ENCODE measurements around the gene SIN3A.
"Not testable (repeated sequence)": the region's sequence is repeated elsewhere in the genome, so short reads cannot be mapped to it uniquely, and the experiment has no call there.

SIN3A gene

GRCh38 chr15:75356517-75356916 lies 95.0 kb downstream of the SIN3A start:
- DNase-seq (ENCODE audit: low spot score) = no peak

- no peak for DNase-seq (ENCODE audit: low spot score)
These were observed 95.5 kb downstream of the SIN3A start for GRCh38 chr15:75356006-75356405.

DNA sequence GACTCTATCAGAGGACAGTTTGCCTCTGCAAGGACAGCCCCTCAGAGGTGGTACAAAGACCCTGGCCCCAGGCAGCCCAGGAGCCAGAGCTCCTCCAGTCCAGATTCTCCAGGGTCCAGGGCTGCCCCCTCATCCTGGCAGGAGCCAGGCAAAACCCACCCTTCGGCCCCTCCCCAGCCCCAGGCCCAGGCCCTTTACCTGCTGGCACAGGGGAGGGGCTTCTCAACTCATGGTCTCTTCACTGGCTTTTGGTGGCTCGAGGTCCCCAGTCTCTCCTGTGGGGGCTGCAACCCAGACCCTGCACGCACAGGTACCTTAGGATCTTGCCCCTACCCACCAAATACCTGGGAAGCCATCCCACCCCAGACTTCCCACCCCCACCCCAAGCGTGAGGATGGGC lies 96.1 kb downstream of the SIN3A start:
- DNase-seq (ENCODE audit: low spot score) = no peak

- DNase-seq (ENCODE audit: low spot score) = no peak
These were observed 97.0 kb downstream of the SIN3A start for GRCh38 chr15:75354454-75354853.

DNA sequence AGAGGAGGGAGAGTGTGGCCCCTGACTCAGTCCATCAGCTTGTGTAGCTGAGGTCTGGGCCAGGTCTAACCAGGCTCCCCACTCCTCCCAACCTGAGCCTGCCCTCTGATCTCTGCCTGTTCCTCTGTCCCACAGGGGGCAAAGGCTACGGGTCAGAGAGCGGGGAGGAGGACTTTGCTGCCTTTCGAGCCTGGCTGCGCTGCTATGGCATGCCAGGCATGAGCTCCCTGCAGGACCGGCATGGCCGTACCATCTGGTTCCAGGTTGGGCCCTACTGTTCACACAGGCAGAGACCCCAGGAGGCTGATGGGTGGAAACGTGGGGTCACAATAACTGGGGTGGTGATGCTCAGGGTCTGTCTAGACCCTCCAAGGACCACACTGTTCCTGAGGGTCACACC lies 97.9 kb downstream of the SIN3A start:
- no peak for DNase-seq (ENCODE audit: low spot score)

- no peak for DNase-seq (ENCODE audit: low spot score)
These were observed 99.1 kb downstream of the SIN3A start for GRCh38 chr15:75352186-75353080.

DNA sequence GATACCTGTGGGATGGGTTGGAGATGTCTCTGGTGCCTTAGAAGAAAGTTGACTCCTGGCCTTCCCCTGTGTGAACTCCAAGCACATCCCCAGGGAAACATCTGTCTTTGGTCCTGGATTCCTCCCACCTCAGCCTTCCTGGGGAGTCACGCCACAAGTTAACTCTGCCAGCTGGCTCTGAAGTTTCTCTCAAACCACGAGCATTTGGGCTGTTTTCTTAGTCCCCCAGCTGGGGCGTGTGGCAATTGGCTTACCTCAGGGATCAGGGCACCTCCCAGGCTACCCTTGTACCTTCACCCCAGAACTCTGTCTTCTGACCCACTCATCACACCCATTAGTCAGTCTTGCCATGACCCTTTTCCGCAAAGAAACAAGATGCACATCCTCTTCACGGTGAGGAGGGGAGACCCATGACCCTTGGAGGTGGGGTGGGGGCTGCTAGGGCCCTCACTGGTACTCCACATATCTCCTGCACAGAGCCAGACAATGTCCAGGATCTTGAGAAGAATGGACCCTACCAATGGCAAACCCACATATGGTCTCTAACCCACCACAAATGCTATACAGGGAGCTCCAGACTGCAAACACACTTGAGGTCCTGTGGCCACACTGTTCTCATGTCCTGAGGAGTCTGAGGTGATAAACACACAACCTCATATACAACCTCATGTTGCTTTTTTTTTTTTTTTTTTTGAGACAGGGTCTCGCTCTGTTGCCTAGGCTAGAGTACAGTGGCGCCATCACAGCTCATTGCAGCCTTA lies 100.7 kb downstream of the SIN3A start:
- no peak for DNase-seq (ENCODE audit: low spot score)

DNA sequence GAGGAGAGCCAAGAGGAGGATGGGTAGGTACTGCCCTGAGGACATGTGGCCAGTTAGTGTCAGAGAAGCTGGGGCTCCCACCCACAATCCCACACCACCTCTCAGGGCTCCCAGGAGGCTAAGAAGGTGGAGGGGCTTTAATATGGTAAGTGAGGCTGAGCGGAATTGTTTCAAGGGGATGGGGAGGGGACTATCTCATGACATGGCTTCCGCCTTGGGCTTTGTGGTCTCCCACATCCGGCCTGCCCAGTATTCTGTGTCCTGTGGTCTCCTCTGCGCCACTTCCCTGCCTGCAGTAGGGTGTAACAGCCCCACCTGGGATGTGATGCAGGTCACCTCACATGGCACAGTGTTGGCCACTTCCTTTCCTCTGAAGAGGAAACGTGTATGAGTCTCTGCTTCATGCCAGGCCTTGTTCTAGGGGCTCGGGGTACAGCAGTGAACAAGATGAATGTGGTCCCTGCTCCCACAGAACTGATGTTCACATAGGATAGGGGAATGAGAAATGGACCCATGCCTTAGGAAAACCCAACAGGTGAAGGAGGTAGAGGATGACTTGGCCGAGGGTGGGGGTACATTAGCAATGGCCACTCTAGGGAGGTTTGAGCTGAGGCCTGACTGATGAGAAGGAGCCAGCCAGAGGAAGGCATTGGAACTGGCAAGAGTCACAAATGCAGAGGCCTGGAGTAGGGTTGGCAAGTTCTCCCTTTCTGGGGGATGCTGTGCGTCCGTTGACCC lies 101.5 kb downstream of the SIN3A start:
- no peak for DNase-seq (ENCODE audit: low spot score)

- DNase-seq (ENCODE audit: low spot score) = not testable (repeated sequence)
These were observed 102.2 kb downstream of the SIN3A start for GRCh38 chr15:75349351-75349669.

GRCh38 chr15:75348562-75349350 lies 102.7 kb downstream of the SIN3A start:
- DNase-seq (ENCODE audit: low spot score) = no peak

- DNase-seq (ENCODE audit: low spot score) = no peak
These were observed 103.4 kb downstream of the SIN3A start for GRCh38 chr15:75348034-75348561.

GRCh38 chr15:75347222-75348033 lies 104.1 kb downstream of the SIN3A start:
- DNase-seq (ENCODE audit: low spot score) = peak; percentile 61

GRCh38 chr15:75346796-75347221 lies 104.7 kb downstream of the SIN3A start, which contains the start of gene NEIL1:
Gene NEIL1, plus strand, starts transcription at chr15:75347039. Its CDS starts 1,867 bp downstream, at chr15:75348906.
- DNase-seq (ENCODE audit: low spot score) = no peak

GRCh38 chr15:75343953-75344352 lies 107.5 kb downstream of the SIN3A start:
- DNase-seq (ENCODE audit: low spot score) = not testable (repeated sequence)

DNA sequence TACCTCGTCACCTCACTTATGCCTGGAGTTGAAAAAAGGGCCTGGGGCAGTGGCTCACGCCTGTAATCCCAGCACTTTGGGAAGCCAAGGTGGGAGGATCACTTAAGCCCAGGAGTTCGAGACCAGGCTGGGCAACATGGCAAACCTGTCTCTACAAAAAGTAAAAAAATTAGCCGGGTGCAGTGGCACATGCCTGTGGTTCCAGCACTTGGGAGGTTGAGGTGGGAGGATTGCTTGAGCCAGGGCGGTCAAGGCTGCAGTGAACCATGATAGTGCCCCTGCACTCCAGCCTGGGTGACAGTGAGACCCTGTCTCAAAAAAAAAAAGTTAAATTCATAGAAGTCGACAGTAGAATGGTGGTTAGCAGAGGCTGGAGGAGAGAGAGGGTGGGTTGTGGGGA lies 109.3 kb downstream of the SIN3A start:
- DNase-seq (ENCODE audit: low spot score) = no peak

DNA sequence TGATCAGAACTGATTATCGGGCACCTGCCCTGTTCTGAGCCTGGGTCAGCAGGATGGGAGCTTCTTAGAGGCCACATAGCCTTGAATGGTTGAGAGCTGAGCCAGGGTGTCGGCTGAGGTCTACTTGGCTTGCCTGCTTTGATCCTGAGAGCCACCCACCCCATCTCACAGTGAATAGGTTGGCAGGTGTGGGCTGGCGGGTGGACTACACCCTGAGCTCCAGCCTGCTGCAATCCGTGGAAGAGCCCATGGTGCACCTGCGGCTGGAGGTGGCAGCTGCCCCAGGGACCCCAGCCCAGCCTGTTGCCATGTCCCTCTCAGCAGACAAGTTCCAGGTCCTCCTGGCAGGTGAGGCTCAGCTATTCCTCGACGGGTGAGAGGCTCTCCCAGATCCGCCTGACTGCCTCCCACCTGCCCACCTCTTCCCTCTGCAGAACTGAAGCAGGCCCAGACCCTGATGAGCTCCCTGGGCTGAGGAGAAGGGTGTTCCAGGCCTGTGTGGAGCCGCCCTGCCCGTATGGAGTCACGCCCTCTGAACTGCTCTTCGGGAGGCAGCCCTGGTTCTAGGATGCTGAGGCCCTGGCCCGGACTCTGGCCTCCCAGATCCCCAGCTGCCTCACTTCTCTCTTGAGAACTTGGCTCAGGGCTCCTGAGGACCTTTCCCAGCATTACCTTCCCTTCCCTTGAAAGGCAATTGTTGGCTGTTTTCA lies 111.8 kb downstream of the SIN3A start:
- DNase-seq (ENCODE audit: low spot score) = no peak

- DNase-seq (ENCODE audit: low spot score) = no peak
These were observed 112.7 kb downstream of the SIN3A start for GRCh38 chr15:75338661-75339240.

DNA sequence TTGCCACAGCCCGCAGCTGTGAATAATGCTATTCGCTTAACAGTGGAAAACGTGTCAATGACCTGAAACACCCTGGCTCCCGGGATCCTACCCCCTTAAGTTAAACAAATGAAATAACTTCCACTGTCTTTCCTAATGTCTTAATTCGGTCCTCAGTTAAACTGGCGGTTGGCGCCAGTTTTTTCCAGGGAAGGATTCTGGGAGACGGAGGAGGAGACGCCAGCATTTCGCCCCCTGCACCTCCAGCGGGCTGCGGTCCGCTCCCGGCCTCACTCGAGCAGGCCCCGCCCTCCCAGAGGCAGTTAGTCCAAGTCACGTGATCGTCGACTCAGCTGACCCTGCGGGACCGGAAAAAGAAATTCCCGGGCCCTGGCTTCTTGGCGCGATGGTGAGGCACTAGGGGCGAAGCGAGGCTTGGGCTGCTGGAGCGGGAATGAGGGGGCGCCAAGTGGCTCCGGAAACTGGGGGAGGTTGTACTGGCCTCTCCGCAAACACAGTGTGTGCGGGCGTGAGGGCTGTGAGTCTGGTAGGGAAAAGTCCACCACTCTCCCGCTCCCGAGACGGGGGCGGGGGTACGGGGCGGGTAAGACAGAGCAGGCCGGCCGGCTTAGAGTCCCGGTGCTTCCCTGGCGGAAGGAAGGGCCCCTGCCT lies 115.7 kb downstream of the SIN3A start, which contains the start of gene COMMD4:
Gene COMMD4 (plus strand): TSS at position 359 of the 651 bp plus-strand sequence. CDS start 27 bp downstream, at position 386.
- peak; percentile 95 for DNase-seq (ENCODE audit: low spot score)

- no peak for DNase-seq (ENCODE audit: low spot score)
These were observed 116.2 kb downstream of the SIN3A start for GRCh38 chr15:75335313-75335704.
